CD4-positive, alpha-beta T cell treated with Interleukin-1 beta for 1 hour (primary cell): ENCODE results near the gene MRPL50.

Experiments
- DNase-seq, 2 donors: peaks; one replicate each; pipeline ENCODE4 v3.0.0-alpha.2; 2020 to 2022

MRPL50 gene

DNA sequence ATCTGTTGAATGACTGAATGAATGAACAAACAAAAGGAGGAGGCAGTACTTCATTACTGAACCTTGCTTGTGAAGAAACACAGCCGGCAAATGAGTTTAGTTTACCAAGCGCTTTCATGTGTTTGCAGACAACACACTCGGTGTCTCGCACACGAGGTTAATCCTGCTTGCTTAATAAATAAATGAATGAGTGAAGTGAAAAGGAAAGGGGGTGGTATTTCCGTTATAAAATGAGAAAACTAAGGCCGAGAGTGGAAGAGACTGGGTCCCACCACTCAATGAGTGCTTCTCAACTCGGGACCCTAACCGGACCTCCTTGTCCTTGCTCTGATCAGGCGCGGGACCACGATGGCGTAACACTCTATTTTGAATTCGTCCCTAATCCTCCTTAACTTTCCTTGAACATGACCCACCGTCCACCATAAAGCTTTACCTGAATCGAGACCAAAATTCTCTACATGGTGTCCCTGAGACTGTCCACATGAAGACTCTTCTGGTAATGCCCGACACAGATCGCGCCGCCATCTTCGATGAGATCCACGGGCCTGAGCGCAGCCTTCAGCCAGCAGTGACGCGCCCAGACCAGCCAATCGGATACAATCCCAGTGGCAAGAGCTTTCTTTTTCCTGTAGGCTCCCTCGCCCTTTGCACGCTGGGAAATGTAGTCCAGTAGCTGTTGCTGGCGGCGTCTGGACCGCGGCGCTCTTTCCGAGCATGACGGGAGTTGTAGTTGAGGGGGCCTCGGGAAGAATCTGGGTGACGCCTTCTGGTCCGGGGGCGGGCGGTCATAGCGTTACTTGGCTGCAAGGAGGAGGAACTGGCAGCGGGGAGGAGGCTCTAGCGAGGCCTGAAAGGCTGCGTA lies at the start of gene MRPL50, which contains the start of gene ZNF189:
Gene MRPL50 (minus strand): TSS at position 551 of the 862 bp plus-strand sequence. CDS start 26 bp downstream, at position 525.
Gene ZNF189 (plus strand): TSS at position 784 of the 862 bp plus-strand sequence. CDS start 306 bp downstream, outside the sequence.
- DNase-seq: peak; percentile 99

GRCh38 chr9:101446732-101447131 lies 48.3 kb upstream of the MRPL50 start:
- DNase-seq: no peak

DNA sequence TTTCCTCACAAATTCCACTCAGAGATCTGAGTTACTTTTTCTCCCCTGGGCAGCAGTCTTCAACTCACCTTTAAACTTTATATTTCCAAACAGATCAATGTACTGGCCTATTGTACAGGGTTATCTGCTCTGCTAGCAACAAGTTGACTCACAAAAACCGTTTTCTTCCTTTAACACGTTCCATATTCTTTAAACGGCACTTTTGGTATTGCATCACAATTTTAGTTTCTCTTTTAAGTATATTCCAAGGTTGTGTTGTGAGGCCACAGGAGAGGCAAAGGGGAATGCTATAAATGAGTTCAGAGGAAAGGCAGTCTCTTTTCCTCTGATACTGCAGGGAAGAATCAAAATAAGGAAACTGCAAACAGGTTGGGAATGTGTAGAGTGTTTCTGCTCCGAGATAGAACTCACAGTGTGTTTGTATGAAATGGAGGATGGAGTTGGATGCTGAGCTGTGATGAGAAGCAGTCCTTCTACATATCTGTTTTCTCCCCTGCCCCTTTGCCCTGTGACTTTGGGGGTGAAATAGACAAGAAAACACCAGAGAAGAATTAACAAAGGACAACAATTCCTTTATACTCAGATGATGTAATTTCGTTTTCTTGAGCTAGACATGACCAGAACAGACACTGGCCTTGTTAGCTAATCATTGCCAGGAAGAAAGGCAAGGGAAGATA lies 47.1 kb upstream of the MRPL50 start:
- DNase-seq: no peak

DNA sequence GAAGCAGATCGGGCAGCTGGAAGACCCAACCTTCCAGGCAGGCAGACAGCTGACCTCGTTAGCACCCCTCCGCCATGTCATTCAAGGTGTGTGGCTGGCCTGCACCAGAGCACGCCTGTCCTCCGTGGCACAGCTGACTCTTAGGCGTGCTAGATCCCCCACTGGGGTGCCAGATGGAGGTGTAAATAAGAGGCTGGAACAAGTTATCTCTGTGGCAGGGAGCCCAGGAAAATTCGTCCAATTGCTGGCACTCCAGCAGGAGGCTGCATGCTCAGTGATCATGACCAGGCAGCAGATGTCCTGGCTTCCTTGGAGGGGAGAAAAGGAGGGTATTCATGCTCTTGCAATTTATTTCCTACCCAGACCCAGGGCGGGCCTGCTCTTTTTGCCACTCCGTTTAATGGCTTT lies 45.0 kb upstream of the MRPL50 start:
- DNase-seq: no peak

DNA sequence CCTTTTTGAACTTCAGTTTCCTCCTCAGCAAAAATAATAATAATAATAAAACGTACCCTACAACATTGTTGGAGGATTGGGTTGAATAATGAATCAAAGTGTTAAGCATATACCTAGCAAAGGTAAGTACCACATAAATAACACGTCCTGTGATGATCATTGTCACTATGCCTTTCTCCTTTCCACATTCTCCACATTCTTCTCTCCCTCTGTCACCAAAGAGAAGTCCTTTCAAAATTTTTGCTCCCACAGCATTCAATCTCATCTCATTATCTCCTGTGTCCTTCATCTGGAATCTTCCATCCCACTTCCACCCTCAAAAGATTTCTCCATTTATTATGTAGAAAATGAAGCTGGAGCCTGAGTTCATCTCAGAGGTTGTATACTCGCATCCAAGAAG lies 44.3 kb upstream of the MRPL50 start:
- DNase-seq: no peak

GRCh38 chr9:101442318-101442717 lies 43.9 kb upstream of the MRPL50 start:
- DNase-seq: no peak

GRCh38 chr9:101440714-101441230 lies 42.4 kb upstream of the MRPL50 start:
- DNase-seq: no peak

DNA sequence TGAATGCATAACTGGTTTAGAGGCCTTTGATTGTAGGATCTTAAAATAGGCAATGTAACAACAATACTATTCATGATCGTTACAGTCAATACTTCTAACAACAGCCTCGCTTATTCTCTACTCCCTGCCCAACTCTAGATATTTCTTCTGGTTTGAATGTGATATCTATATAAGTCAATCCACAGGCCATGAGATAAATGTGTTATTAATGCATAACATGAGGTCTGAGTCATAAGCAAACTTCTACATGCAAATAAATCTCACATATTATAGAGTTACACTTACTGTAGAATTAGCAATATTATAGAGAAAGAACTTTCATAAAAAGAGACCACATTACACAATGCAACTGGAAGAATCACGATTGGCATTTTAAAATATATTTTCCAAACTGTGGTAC lies 40.1 kb upstream of the MRPL50 start:
- no peak for DNase-seq

GRCh38 chr9:101437806-101438232 lies 39.4 kb upstream of the MRPL50 start:
- no peak for DNase-seq

DNA sequence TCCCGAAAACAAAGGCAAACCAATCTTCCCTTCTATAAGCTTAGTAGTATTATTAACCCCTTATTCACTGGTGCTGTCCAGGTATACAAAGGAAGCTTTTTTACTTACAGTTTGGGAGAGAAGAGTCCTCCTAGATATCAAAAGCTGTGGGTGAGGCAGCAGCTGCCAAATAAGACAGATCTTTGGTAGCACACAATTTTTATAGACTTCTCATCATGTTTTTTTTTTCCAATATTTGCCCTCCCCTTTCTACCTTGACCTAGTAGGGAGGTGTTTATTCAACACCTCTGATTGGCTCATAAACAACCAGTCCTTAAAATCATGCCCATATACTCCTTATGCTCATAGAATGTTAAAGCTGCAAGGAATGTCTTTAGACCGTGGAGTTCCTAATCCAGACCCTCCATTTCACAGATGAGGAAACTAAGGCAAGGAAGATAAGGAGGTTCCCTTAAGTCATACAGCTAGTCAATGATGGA lies 37.2 kb upstream of the MRPL50 start, which contains the start of gene ALDOB:
Gene ALDOB (minus strand): TSS at position 174 of the 479 bp plus-strand sequence. CDS start 4,887 bp downstream, outside the sequence.
- DNase-seq: no peak

DNA sequence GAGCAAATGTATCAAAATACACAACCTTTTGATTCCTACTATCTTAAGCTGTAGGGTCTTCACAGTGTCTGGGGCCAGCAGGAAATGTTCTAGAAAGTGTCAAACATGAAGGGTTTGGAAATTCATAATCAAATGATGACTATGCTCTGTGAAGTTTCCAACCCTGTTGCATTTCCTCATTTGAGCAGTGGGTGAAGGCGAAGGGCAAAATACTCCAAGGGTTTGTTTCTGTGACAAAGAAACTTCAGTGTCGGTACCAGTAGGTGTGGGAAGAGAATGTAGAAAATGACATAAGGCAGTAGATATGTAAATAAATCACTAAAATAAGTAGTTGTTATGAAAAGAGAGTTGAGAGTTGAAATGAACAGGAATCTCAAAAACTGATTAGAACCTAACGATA lies 36.6 kb upstream of the MRPL50 start:
- no peak for DNase-seq

GRCh38 chr9:101433229-101433628 lies 34.8 kb upstream of the MRPL50 start:
- no peak for DNase-seq

DNA sequence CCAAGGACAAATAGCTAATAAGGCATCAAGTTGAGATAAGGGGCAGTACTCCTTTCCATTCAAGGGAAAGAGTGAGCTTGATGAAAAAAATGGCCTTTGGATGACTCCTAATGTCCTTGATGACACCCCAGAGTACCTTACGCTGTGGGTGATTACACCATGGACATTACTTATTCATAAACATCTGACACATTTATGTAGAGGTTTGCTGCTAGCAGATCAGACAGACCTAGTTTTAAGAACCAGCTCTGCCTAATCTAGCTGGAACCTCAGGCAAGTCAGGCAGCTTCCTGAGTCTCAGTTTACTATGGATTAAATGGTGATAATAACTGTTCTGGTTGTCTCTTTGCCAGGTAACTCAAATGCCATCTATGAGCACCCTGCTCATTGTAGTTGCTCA lies 34.3 kb upstream of the MRPL50 start:
- DNase-seq: no peak

GRCh38 chr9:101432171-101432570 lies 33.8 kb upstream of the MRPL50 start:
- DNase-seq: no peak

GRCh38 chr9:101429736-101430135 lies 31.3 kb upstream of the MRPL50 start:
- DNase-seq: no peak

GRCh38 chr9:101428909-101429308 lies 30.5 kb upstream of the MRPL50 start:
- DNase-seq: no peak

GRCh38 chr9:101427957-101428655 lies 29.7 kb upstream of the MRPL50 start:
- DNase-seq: no peak

DNA sequence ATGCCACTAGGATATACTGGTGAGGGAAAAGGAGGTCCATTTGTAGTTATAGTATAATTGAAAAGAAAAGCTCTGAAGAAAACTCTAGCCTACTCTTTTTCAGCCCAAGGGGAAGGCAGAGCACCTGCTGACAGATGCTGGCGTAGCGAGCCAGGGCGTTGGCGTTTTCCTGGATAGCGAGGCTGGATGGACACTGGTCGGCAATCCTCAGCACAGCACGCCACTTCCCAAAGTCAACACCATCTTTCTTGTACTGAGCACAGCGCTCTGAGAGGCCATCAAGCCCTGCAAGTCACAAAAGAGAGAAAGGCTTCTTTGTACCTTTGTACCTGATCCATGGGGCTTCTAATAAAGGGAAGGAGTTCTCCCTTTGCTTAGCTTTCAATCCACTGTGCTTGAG lies 28.9 kb upstream of the MRPL50 start:
- DNase-seq: no peak

DNA sequence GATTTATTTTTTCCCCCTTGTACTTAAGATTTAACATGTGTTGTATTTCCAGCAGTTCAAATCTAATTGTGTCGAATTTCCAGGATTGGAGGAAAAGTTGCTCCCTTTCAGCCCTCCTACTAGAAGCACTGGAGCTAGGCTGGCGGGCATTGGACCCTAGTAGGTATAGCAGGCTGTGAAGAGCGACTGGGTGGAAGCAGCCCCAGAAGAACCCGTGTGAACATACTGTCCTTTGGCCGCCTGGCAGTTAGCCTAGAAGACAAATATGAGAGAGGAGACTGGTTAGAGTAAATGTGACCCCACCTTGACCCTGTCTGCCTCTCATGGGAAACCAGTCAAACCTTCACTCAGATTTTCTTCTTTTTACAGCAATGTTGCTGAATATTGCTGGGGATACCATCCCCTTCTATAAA lies 23.2 kb upstream of the MRPL50 start:
- DNase-seq: no peak

DNA sequence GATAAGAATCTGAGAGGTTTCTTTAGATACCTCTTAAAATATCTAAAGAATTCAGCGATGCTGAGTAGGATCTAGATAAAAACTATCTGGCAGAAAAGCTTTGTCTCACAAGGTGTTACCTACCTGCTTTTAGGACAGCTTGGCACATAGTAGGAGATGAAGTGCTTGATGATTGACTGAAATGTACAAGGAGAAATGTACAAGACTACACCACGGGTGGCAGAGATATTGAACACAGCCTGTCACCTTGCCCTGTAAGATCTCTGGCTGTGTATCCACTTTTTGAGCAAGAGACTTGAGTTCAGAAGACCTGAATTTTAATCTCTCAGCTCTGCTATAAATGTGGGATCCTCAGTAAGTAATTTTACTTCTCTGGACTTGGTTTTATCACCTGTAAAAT lies 21.4 kb upstream of the MRPL50 start:
- DNase-seq: no peak

GRCh38 chr9:101418518-101419430 lies 20.4 kb upstream of the MRPL50 start:
- DNase-seq: no peak

GRCh38 chr9:101417977-101418376 lies 19.6 kb upstream of the MRPL50 start:
- no peak for DNase-seq
